CD14-positive monocyte (primary cell): ENCODE data around the gene PTH2R. TPM values are rescaled to one million over a fixed set of nuclear protein-coding genes. Genes with fewer than 3 reads are reported as not detected.
A peak's percentile ranks its signal among the peaks of the same experiment; 100 is the strongest.

Experiments used
- DNase-seq, 3 donors: peaks; one replicate each; pipeline ENCODE4 v3.0.0-alpha.2; 2011 to 2022
- H2AFZ ChIP-seq: 2 replicates; pipeline ENCODE4 v1.6.0; 2012; ENCODE audit warnings: mild to moderate bottlenecking, low read depth, low read length, inconsistent platforms; ENCODE audit not compliant: insufficient read depth, poor library complexity, severe bottlenecking
- H3K27ac ChIP-seq, 2 donors: 1 replicate in 1 of 2; 2 replicates in 1 of 2; pipeline ENCODE4 v1.5.1; 2012 to 2013; ENCODE audit warnings: low read length in 2 of 2, control low read depth in 1 of 2, inconsistent platforms in 1 of 2, low read depth in 1 of 2, mild to moderate bottlenecking in 1 of 2
- H3K27me3 ChIP-seq, 2 donors: one replicate each; pipeline versions ENCODE4 v1.6.0 to v1.6.1; 2011 to 2013; ENCODE audit warnings: low read length in 2 of 2; ENCODE audit not compliant: control insufficient read depth in 2 of 2, insufficient read depth in 2 of 2
- H3K36me3 ChIP-seq, 2 donors: replicated peaks in 1 of 2; 1 replicate in 1 of 2; 2 replicates in 1 of 2; pipeline versions ENCODE4 v1.5.1 to v1.6.1; 2012 to 2013; ENCODE audit warnings: low read length in 2 of 2, control low read depth in 1 of 2, inconsistent platforms in 1 of 2, mild to moderate bottlenecking in 1 of 2; ENCODE audit not compliant: insufficient read depth in 2 of 2, control insufficient read depth in 1 of 2
- H3K4me1 ChIP-seq, 2 donors: 1 replicate in 1 of 2; 2 replicates in 1 of 2; pipeline versions ENCODE4 v1.5.1 to v1.6.1; 2012 to 2013; ENCODE audit warnings: low read length in 2 of 2, control low read depth in 1 of 2, inconsistent platforms in 1 of 2, mild to moderate bottlenecking in 1 of 2, moderate library complexity in 1 of 2; ENCODE audit not compliant: insufficient read depth in 2 of 2, control insufficient read depth in 1 of 2
- H3K4me2 ChIP-seq: replicated peaks from 2 replicates; pipeline ENCODE3; 2012; ENCODE audit warnings: low read length, moderate library complexity, mild to moderate bottlenecking; ENCODE audit not compliant: poor library complexity, severe bottlenecking; ENCODE audit errors: extremely low read depth
- H3K4me3 ChIP-seq, 3 experiments: fragments of 200-600 bp in 1 of 3; sonication (generic) in 1 of 3; replicated peaks in 1 of 3; 1 replicate in 2 of 3; 2 replicates in 1 of 3; pipeline ENCODE4 v1.5.1; 2011 to 2013; ENCODE audit warnings: low read length in 3 of 3, mild to moderate bottlenecking in 3 of 3, control low read depth in 2 of 3, low read depth in 2 of 3, inconsistent platforms in 1 of 3, moderate library complexity in 1 of 3
- H3K79me2 ChIP-seq: 2 replicates; pipeline ENCODE4 v1.6.0; 2012; ENCODE audit warnings: mild to moderate bottlenecking, control low read depth, inconsistent platforms, low read length, moderate library complexity; ENCODE audit not compliant: insufficient read depth
- H3K9ac ChIP-seq: 2 replicates; pipeline ENCODE4 v1.6.0; 2017; ENCODE audit warnings: low read length, mild to moderate bottlenecking; ENCODE audit not compliant: insufficient read depth, poor library complexity, severe bottlenecking
- H3K9me3 ChIP-seq, 2 donors: replicated peaks in 1 of 2; 1 replicate in 1 of 2; 2 replicates in 1 of 2; pipeline versions ENCODE4 v1.5.1 to v1.6.1; 2012 to 2013; ENCODE audit warnings: low read length in 2 of 2, control low read depth in 1 of 2; ENCODE audit not compliant: control insufficient read depth in 1 of 2, insufficient read depth in 1 of 2
- H4K20me1 ChIP-seq: 2 replicates; pipeline ENCODE4 v1.6.0; 2012; ENCODE audit warnings: mild to moderate bottlenecking, low read length, control low read depth, moderate library complexity; ENCODE audit not compliant: insufficient read depth
- H3K27ac Mint-ChIP-seq, 7 donors: one replicate each; pipeline ENCODE4 v1.8.0; 2020; ENCODE audit warnings: mild to moderate bottlenecking in 7 of 7, mixed read lengths in 7 of 7, moderate library complexity in 6 of 7, inconsistent platforms in 2 of 7
- H3K27me3 Mint-ChIP-seq, 3 donors: one replicate each; pipeline ENCODE4 v1.8.0; 2021 to 2022; ENCODE audit warnings: low read depth in 3 of 3, mild to moderate bottlenecking in 3 of 3, mixed read lengths in 3 of 3, moderate library complexity in 3 of 3, inconsistent platforms in 1 of 3
- H3K36me3 Mint-ChIP-seq, 2 donors: one replicate each; pipeline ENCODE4 v1.8.0; 2020; ENCODE audit warnings: mixed read lengths in 2 of 2, inconsistent platforms in 1 of 2, mild to moderate bottlenecking in 1 of 2
- H3K4me1 Mint-ChIP-seq: one replicate; pipeline ENCODE4 v1.8.0; 2020; ENCODE audit warnings: mild to moderate bottlenecking, mixed read lengths
- H3K4me3 Mint-ChIP-seq, 2 donors: one replicate each; pipeline ENCODE4 v1.8.0; 2020; ENCODE audit warnings: mild to moderate bottlenecking in 2 of 2, mixed read lengths in 2 of 2, moderate library complexity in 1 of 2
- H3K9me3 Mint-ChIP-seq, 7 donors: one replicate each; pipeline ENCODE4 v1.8.0; 2020 to 2022; ENCODE audit warnings: mixed read lengths in 7 of 7, mild to moderate bottlenecking in 6 of 7, moderate library complexity in 6 of 7, inconsistent platforms in 2 of 7
- CTCF ChIP-seq: fragments of 200-600 bp; IDR thresholded peaks from one replicate; pipeline ENCODE4 v1.8.0; 2022; ENCODE audit warnings: antibody characterized with exemption, mild to moderate bottlenecking
- WGBS: methylation state at CpG from one replicate; pipeline ENCODE4 v1.1.5; 2013; ENCODE audit warnings: missing lambda C conversion rate; ENCODE audit not compliant: insufficient coverage; 5-methylcytosine and 5-hydroxymethylcytosine counted together
- intact Hi-C, 2 donors: fragments of 100-400 bp; cut with micrococcal nuclease; formaldehyde crosslinking; loops; one replicate each; pipeline versions ENCODE4 v1.15.0 to v1.15.1; 2023
- polyA plus RNA-seq, 3 donors: library from polyadenylated mRNA; depleted of rRNA in 1 of 3; unstranded in 2 of 3; stranded (reverse) in 1 of 3; fragments of 300-500 nt in 2 of 3; fragments of >200 nt in 1 of 3; fragmentation: Illumina TruSeq in 2 of 3; gene quantifications; 1 replicate in 2 of 3; 2 replicates in 1 of 3; pipeline ENCODE4 v1.2.3, GENCODE V29; 2012 to 2021

Gene PTH2R
- polyA plus RNA-seq, 3 donors: 0.07 to 0.12 (median 0.11) TPM

- H3K9me3 Mint-ChIP-seq: no peaks in the 10 kb centered on the region
- no peak for DNase-seq
- peaks cover 5% of the 10 kb centered on the region for H3K4me1 Mint-ChIP-seq
- no peak for TF ChIP-seq CTCF
- no CpG with 5 or more reads among the region's 1 CpG for WGBS
- Histone ChIP-seq H3K4me1 (peaks cover 0 to under 1% of the 10 kb centered on the region in 2 donors), H2AFZ (no peak overlapping the region), H3K79me2 (no peaks in the 10 kb centered on the region), H3K9ac (no peak overlapping the region), H3K27ac (no peak overlapping the region), H3K4me3 (no peak overlapping the region), H3K27me3 (no peaks in the 10 kb centered on the region), H3K36me3 (no peaks in the 10 kb centered on the region), H4K20me1 (no peaks in the 10 kb centered on the region), H3K4me2 (no peak overlapping the region), H3K9me3 (no peaks in the 10 kb centered on the region)
- no peak overlapping the region for H3K4me3 Mint-ChIP-seq
- H3K27me3 Mint-ChIP-seq: peaks cover 0 to 2% (median 0%) of the 10 kb centered on the region in 3 donors
- H3K27ac Mint-ChIP-seq: no peak overlapping the region
- intact Hi-C loops: no loop called here
- no peaks in the 10 kb centered on the region for H3K36me3 Mint-ChIP-seq
These were observed 35.0 kb upstream of the PTH2R start for GRCh38 chr2:208371634-208371935.

- no peak overlapping the region for H3K4me2 ChIP-seq
- Mint-ChIP-seq H3K4me1 (no peaks in the 10 kb centered on the region), H3K27ac (no peak overlapping the region), H3K9me3 (no peaks in the 10 kb centered on the region), H3K27me3 (peaks cover 0 to 2% (median 0%) of the 10 kb centered on the region in 3 donors), H3K36me3 (no peaks in the 10 kb centered on the region), H3K4me3 (no peak overlapping the region)
- H2AFZ ChIP-seq: no peak overlapping the region
- no peaks in the 10 kb centered on the region for H3K27me3 ChIP-seq
- TF ChIP-seq CTCF: peak; percentile 93
- no peaks in the 10 kb centered on the region for H4K20me1 ChIP-seq
- peak in 2 of 3 donors; percentile 33 to 35 for DNase-seq
- H3K9me3 ChIP-seq: no peaks in the 10 kb centered on the region
- no peaks in the 10 kb centered on the region for H3K4me1 ChIP-seq
- H3K79me2 ChIP-seq: no peaks in the 10 kb centered on the region
- WGBS: no CpG with 5 or more reads among the region's 2 CpGs
- intact Hi-C loops: no loop called here
- no peaks in the 10 kb centered on the region for H3K36me3 ChIP-seq
- H3K27ac ChIP-seq: no peak overlapping the region
- H3K9ac ChIP-seq: no peak overlapping the region
- H3K4me3 ChIP-seq: no peak overlapping the region
These were observed 33.0 kb upstream of the PTH2R start for GRCh38 chr2:208373460-208374089.
